Measurements from ENCODE around the gene DDX31.
"Not testable (repeated sequence)": the region's sequence is repeated elsewhere in the genome, so short reads cannot be mapped to it uniquely, and the experiment has no call there.

The DDX31 gene

DNA sequence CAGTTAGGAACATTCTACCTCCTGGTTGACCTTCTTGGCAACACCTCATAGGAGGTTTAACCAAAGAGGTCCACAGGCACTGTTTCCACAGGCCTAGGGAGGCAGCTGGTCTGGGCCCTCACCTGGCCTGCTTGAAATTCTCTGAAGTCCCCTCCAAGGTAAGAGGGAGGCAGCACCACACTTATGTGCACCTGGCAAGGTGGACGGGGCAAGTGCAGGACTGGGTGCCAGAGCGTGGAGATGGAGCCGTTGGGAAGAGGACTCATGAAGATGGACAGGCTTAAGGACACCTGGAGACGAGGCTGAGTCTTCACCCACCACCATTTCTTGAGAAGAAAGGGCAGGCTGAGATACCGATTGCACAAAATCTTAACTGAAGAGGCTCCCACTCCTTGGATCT is 94.0 kb downstream of the DDX31 start:
- no peak for DNase-seq

DNA sequence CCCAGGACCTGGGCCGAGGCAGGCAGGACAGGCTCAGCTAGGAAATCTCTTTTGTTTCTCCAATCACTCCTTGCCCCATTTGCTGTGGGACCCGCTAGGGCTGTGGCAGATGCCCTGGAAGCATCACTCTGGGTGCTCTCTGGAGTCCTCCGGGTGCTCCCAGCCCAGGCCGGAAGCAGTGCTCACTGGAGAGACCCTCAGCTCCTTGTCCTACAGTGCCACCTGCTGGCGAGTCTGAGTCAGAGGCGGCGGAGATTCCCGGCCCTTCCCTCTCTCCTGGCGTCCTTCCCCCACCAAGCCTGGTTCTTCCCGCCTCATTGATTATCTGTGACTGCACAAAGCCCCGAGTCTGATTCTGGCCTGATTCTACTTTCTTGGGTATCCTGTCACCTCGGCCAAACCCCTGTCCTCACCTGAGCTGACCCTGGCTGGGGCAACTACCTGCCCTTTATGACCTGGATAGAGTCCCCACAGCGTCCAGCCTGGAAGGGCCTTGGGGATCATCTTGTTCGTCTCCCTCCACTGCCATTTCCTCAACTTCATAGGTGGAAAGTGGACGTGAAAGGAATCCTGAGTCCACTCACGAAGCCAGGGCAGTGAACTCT is 94.7 kb downstream of the DDX31 start:
- peak in 1 of 2 experiments; percentile 5 for DNase-seq

DNA sequence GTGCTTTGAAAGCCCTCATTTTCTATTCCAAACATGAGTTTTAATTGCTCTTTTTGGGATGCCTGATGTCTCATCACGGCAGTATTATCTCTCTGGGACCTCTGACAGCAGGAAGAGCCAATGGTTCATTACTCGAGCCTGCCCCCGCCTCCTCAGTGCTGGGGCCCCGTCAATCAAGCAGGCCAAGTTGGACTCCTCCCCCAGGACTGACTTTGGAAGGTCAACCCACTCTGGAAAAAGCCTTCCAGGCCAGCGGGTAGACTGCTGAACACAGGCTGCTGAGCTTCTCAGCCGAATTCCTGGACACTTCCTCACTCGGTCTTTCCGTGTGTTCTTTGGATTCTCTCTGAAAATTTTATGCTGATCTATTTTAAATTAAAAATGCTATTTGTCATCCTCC is 96.9 kb downstream of the DDX31 start:
- no peak for DNase-seq

DNA sequence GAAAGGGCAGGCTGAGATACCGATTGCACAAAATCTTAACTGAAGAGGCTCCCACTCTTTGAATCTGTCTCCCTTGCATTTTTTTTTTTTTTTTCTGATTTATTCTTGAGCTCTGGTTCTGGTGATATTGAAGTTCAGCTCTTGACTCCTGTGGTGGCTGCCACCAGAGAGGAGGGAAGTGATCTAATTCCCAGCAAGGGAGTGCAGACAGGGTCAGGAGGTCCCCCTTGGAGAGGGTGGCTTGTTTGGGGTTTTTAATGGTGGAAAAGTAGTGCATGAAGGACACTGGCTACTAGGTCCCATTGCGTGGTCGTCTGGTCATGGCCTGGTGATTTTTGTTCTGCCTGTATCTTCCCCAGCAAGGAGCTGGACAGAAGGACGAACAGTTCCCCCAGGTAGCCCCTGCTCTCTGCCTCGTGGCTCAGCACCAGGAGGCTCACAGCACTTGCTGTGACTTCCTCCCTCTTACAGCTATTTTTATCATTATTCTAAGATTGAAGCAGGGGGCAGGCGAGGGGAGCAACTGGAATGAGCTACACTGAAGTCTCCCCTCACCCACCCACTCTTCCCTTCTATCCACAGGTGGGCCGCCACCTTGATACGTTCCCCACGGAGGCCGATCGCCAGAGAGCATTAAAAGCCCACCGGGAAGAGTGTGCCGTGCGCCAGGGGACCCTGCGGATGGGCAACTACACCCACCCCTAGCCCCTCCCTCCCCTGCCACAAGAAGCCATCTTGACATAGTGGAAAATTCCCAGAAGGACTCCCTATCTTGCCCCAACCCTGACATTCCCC is 97.8 kb downstream of the DDX31 start:
- no peak for DNase-seq

DNA sequence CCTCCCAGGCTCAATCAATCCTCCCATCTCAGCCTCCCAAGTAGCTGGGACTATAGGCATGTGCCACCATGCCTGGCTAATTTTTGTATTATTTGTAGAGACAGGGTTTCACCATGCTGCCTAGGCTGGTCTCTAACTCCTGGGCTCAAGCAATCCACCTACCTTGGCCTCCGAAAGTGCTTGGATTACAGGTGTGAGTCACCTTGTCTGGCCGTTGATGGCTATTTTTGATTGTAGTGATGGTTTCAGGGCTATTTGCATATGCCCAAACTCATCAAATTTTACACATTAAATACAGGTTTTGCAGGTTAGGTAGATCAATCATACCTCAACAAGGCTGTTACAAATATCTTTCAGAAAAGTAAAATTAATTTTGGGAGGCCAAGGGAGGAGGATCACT is 101.0 kb downstream of the DDX31 start:
- DNase-seq = not testable (repeated sequence)

DNA sequence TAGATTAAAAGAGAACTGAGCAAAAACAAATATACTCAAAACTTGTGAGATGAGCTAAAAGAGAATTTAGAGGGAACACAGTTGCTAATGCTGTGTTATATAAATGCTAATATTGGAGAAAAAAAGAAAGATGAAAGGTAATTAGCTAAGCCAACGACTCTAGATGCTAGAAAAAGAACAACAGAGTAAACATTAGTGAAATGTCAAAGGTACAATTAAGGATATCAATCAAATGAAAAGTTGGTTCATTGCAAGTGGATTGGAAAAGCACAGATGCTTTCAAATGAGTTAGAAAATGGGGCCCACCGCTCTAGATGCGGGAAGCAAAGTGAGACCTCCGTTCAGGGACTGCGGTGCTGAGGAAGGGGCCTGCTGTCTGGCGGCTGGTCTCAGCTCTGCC is 105.3 kb downstream of the DDX31 start:
- DNase-seq = no peak

DNA sequence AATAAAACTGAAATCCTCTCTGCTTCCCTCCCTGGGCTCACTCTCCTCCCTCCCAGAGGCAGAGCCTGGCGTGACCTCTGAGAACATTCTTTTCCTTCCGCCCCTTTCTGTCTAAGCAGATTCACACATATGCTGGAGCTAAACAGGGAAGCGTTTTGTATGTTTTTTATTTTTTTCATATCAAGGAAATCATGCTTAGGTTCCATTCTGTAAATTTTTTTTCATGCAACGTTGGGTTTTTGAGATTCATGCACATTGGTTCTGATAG is 107.5 kb downstream of the DDX31 start:
- no peak for DNase-seq

DNA sequence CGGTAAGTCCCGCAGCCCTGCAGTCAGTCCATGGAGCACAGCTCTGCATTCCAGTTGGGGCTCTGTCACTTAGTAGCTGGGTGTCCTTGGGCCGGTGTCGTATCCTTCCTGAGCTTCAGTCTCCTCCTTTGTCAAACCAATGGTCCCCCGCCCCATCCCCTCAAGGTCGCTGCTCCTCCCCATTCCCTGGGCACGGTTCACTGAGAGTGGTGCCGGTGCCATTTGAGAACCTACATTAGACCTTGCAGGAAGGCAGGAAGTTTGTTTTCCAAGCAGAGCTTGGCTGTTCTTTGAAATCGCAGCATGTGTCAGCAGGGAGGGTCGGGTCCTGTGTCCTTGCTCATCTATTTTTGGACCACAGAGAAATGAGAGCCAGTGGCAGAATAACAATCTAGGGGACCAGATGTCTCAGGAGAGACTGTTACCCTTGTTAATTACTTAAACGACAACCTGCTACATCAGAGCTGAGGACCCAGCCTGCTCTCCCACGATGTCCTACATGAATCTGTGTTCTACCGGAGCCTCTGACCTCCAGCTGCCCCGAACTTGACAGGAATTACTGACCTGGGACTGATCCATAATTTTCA is 109.1 kb downstream of the DDX31 start:
- DNase-seq = no peak

DNA sequence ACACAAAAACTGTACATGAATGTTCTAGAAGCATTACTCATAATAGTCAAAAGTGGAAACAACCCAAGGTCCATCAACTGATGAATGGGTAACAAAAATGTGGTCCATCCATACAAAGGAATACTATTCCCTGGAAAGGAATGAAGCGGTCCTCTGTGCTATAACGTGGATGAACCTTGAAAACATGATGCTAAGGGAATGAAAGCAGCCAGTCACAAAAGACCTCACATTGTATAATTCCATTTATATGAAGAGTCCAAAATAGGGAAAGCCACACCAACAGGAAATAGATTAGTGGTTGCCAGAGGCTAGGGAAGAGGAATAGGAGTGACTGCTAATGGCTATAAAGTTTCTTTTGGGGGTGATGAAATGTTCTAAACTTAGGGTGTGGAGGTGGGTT is 110.1 kb downstream of the DDX31 start:
- no peak for DNase-seq

DNA sequence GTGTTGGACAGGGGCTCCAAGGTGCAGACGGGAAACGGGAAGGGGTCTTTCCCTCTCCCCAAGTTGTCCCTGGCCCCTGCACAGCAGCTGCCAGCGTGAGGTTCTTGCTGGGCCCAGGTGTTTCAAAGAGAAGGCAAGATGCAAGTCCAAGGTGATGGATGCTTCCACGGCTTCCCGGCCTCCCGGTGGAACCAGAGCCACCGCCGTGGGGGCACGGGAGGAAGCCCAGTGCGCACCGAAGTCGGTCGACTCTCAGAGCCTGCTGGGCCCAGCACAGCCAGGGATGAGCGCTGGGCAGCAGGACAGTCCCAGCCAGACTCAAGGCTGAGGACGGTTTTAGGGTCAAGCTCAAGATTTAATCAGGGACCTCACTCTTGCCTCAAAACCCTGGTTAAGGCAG is 112.6 kb downstream of the DDX31 start:
- no peak for DNase-seq

DNA sequence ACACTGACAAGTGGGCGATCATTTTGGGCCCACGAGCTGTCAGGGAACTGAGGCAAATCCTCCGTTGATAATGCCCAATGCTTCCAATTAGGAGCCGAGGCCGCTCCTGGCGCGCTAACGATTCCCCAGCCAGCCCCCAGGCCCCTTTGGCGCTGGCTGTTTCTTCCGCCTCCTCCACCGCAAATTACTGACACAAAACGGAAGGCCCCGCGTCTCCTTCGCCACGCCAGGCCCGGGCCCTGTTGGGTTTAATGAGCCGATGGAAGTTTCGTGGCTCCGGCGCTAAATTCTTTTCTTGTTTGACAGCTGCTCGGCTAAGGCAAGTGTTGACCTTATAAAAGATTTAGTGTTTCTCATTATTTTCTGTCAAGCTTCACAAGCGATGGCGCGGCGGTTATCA is 113.1 kb downstream of the DDX31 start:
- DNase-seq = no peak

DNA sequence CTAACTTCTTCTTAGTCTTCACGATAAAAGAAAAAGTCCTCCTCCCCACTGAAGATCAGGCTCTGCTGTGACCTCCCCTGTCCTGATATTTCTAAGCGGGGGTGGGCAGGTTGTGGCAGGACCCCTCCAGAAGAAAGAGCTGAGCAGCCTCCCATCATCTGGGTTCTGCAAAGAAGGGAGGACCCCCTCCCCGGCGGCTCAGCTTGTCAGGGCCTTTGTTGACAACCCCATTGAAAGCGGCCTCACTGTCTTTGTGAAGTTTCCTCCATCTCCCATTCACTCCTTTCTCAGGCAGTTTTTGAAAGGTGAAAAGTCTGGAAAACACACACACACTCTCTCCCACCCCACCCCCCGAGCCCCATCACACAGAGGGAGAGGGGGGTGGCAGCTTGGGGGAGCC is 113.5 kb downstream of the DDX31 start:
- no peak for DNase-seq

DNA sequence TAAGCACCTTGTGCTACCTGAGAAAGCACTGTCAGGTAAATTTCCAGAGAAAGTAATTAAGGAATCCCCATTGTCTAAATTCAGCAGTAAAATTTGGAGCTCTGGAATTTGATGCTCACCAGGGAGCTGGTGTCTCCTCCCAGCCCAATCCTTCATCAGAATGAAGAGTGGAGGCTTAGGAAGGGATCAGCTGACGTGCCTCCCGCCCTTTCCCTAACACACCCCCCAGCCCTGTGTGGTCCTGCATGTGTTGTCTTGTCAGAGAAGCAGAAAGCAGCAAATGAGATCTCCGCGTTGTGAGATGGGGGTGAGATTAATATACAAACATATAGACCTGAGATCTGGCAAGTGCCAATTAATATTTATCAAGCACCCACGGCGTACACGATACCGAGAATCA is 114.3 kb downstream of the DDX31 start:
- no peak for DNase-seq

DNA sequence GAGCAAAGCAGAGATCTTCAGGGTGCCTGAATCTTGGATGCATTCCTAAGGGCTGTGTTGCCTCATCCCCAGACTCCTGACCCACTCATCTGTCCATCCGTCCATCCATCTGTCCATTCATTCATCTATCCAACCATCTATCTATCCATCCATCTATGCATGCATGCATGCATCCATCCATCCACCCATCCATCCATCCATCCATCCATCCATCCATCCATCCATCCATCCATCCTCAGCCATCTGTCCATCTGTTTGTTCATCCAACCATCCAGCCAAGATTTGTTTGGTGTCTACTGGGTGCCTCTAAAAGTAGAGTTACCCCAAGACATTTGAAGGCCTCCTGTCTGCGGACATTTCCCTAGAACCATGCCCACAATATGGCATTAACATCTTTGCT is 115.0 kb downstream of the DDX31 start:
- no peak for DNase-seq

DNA sequence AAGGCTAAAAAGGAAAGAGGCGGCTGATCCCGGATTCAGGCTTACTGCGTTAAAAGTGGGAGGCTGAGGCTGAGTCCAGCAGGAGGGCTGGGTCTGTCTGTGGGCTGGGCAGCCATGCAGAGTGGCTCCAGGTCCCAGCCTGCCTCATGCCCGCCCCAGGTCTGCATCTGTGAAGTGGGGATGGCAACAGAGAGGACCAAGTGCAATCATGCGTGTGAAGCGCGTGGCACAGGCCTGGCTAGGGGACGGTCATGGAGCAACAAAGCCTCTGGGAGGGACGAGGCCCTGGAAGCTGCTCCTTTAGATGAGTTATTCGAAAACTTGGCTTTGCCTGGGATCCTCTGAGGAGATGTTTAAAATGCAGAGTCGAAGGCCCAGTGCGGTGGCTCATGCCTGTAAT is 117.7 kb downstream of the DDX31 start:
- DNase-seq = no peak

DNA sequence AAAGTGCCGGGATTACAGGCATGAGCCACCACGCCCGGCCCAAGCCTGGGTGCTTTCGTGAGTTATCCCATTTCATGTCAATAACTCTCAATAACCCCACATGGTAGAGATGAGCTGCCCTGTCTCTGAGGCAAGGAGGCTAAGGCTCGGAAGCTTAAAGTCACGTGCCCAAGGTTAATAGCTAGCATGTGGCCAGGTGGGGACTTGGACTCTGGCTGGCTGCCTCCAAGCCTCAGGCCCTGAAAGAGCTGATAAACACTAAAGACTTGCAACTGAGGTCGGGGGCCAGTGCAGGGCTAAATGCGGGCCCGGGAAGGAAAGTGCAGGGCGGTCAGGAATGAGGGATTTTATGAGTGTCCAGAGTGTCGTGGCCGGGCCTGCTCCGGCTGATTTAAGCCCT is 118.2 kb downstream of the DDX31 start:
- DNase-seq = no peak

DNA sequence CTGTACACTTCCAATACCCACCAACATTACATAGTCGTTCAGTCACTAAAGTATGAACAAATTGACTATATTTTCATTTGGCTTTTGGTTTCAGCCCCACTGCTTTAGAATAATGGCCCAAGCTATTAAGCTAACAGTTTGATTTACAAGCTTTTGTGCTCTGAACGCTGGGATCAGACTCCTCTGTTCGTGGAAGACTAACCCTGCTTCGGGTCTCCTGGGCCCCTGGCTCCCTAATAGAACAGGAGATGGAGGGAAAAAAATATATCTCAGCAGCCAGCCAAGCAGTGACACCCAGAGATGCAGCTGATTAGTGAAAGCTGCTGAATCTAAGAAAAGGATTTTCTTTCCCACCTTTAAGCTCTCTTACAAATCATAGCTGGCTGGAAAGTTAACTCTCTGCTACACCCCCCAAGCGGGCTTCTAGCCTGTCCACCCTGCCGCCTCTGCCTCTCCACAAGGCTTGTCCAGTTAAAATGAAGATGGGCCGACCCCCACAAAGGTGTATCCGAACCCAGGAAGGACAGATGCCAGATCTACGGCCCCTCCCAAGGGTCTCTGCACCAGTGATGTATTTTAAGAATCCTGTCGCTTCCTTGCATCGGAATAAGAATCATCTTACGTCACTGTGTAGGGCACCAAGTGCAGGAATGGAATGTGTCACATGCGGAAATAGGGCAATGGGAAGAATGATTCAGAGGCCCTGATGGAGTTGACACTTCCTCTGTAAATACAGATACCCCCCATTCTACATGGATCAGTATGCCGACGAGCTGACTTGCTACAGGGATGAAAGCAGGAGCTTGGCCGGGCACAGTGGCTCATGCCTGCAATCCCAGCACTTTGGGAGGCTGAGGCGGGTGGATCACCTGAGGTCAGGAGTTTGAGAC is 120.8 kb downstream of the DDX31 start:
- no peak for DNase-seq

DNA sequence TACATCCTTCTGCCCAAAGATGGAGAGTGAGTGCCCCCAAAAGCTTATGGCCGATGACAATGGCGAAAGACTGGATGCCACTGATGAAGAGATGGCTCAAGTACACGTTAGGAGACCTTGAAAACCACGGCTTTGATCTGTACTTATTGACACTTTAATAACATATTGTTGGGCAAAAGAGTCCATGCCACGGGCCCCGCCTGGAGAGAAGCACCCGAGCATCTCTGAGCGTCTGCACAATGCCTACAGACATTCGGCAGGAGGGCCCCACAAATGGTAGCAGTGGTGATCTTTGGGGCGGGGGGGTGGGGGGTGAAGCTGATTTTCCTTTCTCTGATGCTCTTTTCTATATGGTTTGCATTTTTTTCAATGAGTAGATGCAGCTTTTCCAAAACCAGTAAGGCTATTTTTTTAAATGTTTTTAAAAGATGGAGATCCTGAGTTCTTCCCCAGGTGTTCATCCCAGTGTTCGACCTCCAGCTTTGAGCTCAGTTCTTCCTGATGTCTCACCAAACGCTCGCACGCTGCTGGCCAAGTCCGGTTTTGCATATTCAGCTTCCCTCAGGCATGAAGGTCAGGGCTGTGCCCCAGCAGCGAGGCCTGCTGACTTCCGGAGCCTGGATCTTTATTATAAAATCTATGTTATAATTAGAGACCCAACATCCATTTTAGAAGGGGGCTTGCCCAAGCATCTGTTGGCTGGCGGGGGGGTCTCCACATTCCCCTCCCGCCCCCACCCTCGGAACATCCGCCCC is 121.6 kb downstream of the DDX31 start:
- no peak for DNase-seq

DNA sequence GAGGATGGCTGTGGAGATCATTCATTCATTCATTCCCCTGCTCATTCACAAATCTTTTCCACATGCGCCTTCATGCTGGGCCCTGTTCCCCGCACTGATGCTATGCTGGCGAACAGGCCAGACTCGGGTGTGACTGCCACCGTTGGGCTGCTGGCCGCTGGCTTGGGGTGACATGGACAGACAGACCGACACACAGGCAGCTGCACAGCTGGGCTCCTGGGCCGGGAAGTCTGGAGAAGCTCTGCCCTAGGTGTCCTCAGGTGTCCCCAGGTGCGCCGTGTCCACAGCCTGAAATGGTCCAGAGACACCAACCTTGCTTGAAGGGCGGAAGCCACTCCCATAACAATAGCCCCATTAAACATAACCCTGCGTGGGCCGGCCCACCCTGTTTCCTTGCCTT is 122.3 kb downstream of the DDX31 start:
- DNase-seq = no peak

DNA sequence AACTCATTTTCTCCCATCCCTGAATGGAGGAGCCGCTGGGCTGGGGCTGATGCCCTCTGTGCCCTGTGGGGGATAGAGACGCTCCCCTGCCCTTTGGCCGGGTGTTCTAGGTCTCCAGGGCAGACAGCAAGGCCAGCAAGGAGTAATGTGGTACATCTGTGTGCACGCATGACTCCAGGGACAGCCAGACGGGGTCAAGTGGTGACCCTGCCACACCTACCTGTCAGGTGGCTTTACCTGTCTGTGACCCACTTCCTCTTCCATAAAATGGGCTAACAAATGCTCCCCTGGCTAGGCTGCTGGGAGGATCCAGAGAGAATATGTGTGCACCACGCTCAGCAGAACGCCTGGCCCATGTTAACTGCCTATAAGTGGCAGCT is 122.7 kb downstream of the DDX31 start:
- DNase-seq = no peak

DNA sequence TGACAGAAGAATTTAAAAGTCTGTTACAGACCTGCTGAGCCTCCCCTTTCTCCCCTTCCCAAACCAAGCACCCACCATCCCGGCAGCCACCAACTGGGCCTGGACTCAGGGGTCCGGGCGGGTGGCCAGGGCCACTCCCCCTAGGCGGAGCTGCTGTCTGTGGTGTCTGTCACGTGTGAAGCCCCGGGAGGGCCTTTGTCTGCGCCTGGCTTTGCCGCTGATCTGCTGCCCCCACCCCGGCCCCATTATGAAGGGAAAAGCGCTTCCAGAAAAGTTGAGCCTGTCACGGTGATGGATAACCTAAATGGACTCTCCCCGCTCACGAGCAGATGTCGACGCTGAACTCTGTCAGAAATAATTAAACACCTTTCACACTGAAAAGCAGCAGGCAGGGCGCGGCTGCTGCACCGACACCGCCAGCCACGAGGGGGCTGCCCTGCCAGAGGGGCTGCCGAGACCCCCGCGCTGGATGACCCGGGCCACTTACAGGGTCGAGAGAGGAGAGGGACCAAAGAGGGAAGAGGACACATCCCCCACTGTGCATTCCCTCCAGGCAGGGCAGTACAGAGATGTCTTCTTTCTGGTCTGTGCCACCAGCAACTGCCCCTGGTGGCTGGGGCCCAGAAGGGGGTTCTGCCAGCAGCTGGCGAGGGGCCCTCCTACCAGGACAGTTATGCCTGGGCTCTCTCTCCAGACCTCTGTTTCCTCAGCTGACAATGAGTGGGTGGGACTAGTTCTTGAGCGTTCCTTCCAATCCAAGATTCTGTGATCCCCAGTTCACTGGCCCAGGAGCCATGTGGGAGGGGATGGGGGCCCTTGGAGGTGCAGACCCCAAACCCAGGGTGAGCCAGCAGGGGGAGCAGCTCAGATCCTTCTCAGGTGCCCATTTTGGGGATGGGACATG is 123.4 kb downstream of the DDX31 start:
- no peak for DNase-seq

DNA sequence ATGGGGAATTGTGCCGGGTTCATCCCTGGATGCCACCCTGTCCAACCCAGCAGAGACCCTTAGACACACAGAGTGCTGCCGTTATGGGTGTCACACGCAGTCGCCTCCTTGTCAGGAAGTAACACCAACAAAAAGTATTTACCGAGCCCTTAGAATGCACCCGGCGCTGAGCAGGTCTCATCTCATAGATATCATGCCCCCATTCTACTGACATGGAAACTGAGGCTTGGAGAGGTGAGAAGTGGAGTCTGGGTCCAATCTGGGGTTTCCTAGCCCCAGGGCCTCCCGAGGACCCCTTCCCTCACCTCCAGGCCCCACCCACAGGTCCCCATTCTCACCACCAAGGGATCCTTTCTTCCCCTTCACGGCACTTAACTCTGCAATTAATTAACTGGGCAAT is 124.2 kb downstream of the DDX31 start:
- no peak for DNase-seq
